ENCODE measurements around the gene SNAI3. TPM values are rescaled to one million over a fixed set of nuclear protein-coding genes. Genes with fewer than 3 reads are reported as not detected.

The SNAI3 gene
- total RNA-seq, 1 donor from 2014 or later = 2.7 TPM

DNA sequence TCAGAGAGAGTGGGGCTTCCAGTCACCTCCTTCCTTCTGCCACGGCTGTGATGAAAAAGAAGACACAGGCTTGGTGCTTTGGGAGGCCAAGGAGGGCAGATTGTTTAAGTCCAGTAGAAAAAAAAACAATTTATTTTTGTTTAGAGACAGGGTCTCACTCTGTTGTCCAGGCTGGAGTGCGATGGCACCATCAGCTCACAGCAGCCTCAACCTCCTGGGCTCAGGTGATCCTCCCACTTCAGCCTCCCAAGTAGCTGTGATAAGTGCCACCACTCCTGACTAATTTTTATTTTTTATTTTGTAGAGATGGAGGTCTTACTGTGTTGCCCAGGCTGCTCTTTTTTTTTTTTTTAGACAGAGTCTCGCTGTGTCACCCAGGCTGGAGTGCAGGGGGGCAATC, 20.7 kb downstream of the SNAI3 start:
- peak overlapping the region; percentile 68 for H3K4me3 Mint-ChIP-seq
- CTCF ChIA-PET = no interaction called here
- H3K9me3 Mint-ChIP-seq = no peaks in the 10 kb centered on the region
- DNase-seq (no peak), ATAC-seq (ENCODE audit: low read depth) (no peak)
- POLR2A ChIA-PET = interaction anchor here (0.6 to 3.5 kb wide), 6 partner anchors 14 to 657 kb away, joined by 3 to 32 read pairs (median 4); partner anchors contain the start of genes CTU2 and RNF166
- intact Hi-C loops (cut with micrococcal nuclease) = no loop called here
- H3K4me1 Mint-ChIP-seq = peaks cover 24% of the 10 kb centered on the region
- peaks cover 12% of the 10 kb centered on the region for H3K36me3 Mint-ChIP-seq (ENCODE audit: low read depth)
- peak overlapping the region; percentile 63 for H3K27ac Mint-ChIP-seq
- TF ChIP-seq, protein P1, sequence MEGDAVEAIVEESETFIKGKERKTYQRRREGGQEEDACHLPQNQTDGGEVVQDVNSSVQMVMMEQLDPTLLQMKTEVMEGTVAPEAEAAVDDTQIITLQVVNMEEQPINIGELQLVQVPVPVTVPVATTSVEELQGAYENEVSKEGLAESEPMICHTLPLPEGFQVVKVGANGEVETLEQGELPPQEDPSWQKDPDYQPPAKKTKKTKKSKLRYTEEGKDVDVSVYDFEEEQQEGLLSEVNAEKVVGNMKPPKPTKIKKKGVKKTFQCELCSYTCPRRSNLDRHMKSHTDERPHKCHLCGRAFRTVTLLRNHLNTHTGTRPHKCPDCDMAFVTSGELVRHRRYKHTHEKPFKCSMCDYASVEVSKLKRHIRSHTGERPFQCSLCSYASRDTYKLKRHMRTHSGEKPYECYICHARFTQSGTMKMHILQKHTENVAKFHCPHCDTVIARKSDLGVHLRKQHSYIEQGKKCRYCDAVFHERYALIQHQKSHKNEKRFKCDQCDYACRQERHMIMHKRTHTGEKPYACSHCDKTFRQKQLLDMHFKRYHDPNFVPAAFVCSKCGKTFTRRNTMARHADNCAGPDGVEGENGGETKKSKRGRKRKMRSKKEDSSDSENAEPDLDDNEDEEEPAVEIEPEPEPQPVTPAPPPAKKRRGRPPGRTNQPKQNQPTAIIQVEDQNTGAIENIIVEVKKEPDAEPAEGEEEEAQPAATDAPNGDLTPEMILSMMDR (IDR thresholded peaks at IDR 0.05) = no peak
- no peaks in the 10 kb centered on the region for H3K27me3 Mint-ChIP-seq

DNA sequence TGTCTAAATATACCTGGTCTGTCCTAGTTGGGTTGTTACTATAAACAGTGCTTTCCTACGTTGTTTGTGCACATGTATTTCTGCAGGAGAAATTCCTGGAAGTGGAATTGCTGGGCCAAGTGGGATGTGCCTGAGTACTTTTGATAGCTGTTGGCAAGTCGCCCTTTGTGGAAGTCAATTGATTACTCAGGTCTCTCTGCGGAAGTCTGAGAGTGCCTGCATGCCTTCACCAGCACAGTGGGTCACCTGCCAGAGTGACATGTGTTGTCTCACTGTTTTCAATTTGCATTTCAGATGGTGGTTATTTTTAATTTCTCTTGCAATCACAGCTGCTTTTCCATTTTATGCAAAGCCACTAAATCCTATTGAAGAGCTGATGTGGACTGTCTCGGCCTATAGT, 21.2 kb downstream of the SNAI3 start:
- DNase-seq = no peak
- TF ChIP-seq, protein P1 (IDR thresholded peaks at IDR 0.05) = no peak
- intact Hi-C loops (cut with micrococcal nuclease) = no loop called here
- Mint-ChIP-seq H3K27me3 (no peaks in the 10 kb centered on the region), H3K4me1 (peaks cover 26% of the 10 kb centered on the region), H3K36me3 (ENCODE audit: low read depth) (peaks cover 13% of the 10 kb centered on the region), H3K4me3 (peak overlapping the region; percentile 68), H3K9me3 (no peaks in the 10 kb centered on the region), H3K27ac (peak overlapping the region; percentile 63)
- POLR2A ChIA-PET = interaction anchor here (1.0 to 3.5 kb wide), 5 partner anchors 14 to 41 kb away, joined by 3 to 32 read pairs (median 6); partner anchors contain the start of genes CTU2 and RNF166
- CTCF ChIA-PET = interaction anchor here (1.2 to 1.5 kb wide), 2 partner anchors 16 to 20 kb away, joined by 4 to 5 read pairs; no protein-coding TSS in a partner anchor
- no peak for ATAC-seq (ENCODE audit: low read depth)

DNA sequence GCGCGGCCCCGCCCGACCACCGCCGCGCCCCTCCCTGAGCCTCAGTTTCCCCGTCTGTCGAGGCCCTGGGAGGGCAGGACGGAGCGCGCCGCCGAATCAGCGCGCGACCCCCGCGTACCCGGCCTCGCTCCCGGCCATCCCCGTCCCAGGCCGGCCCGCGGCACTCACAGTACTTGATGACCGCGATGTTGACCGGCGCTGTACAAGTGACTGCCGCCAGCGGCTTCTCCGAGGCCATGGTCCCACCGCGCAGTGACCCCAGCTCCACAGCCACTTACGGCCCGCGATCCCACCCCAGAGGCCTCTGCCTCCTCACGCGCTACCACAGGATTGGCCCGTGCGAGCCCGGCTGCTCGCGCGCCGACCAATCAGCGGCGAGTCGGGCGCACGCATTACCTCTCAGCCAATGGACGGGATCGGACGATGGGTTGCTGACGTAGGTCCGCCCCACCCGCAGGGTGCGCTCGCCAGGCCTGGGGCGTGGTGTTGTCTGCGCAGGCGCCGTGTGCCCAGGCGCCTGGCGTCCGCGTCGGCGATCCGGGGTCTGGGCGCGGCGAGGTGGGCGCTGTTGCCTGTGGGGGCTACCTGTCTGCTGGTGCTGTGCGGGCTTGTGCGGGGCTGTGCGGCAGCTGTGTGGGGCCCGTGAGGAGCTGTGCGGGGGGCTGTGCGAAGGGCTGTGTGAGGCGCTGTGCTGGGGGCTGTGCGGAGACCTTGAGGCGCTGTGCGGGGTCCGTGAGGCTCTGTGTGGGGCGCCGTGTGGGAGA, 23.3 kb downstream of the SNAI3 start, which contains the start of gene MVD:
Gene MVD, minus strand, starts transcription at position 249 of the 764 bp plus-strand sequence. Its CDS starts 11 bp downstream, at position 238.
- DNase-seq (peak; percentile 89), ATAC-seq (ENCODE audit: low read depth) (peak; percentile 94)
- CTCF ChIA-PET = no interaction called here
- TF ChIP-seq, protein P1 (IDR thresholded peaks at IDR 0.05) = no peak
- no peaks in the 10 kb centered on the region for H3K9me3 Mint-ChIP-seq
- H3K27me3 Mint-ChIP-seq = no peaks in the 10 kb centered on the region
- H3K36me3 Mint-ChIP-seq (ENCODE audit: low read depth) = peaks cover 16% of the 10 kb centered on the region
- intact Hi-C loops (cut with micrococcal nuclease) = loop anchor here (1.0 to 5.0 kb wide), 6 partner anchors 12 to 119 kb away; partner anchors contain the start of genes CYBA and SNAI3
- peaks cover 31% of the 10 kb centered on the region for H3K4me1 Mint-ChIP-seq
- POLR2A ChIA-PET = interaction anchor here (0.5 to 3.5 kb wide), 14 partner anchors 9 to 163 kb away, joined by 3 to 32 read pairs (median 5); partner anchors contain the start of genes APRT, CTU2, CYBA and RNF166
- peak within 1 kb of the TSS; percentile 90 for H3K27ac Mint-ChIP-seq
- peak within 1 kb of the TSS; percentile 94 for H3K4me3 Mint-ChIP-seq

DNA sequence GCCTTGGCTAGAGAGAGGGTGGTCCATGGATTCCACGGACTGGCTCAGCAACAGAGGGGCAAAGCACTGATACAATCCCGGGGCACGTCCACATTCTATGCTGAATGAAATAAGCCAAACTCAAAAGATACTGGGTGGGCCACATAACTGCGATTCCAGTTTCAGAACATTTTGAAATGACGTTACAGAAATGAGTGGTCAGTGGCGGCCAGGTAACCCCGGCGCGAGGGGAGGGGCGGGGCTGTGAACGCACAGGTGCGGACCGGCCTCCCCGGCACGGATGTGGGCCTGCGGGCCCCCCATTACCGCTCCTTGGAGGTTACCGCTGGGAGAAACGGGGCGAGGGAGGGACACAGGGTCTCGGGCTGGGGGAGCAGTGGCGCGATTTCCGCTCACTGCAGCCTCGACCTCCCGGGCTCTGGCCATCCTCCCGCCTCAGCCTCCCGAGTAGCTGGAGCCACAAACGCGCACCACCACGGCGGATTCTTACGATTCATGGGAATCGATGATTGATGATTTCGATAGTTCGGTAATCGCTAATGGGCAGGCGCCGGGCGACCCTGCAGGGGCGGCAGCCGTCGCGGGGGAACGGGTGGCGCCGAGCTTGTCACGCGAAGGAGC, 24.0 kb downstream of the SNAI3 start:
- H3K4me3 Mint-ChIP-seq = peak overlapping the region; percentile 89
- DNase-seq (no peak), ATAC-seq (ENCODE audit: low read depth) (peak; percentile 0)
- H3K36me3 Mint-ChIP-seq (ENCODE audit: low read depth) = peaks cover 16% of the 10 kb centered on the region
- POLR2A ChIA-PET = interaction anchor here (0.5 to 3.5 kb wide), 11 partner anchors 9 to 164 kb away, joined by 3 to 32 read pairs (median 5); partner anchors contain the start of genes APRT and CYBA
- CTCF ChIA-PET = no interaction called here
- no peaks in the 10 kb centered on the region for H3K9me3 Mint-ChIP-seq
- H3K27ac Mint-ChIP-seq = peak overlapping the region; percentile 75
- H3K4me1 Mint-ChIP-seq = peaks cover 31% of the 10 kb centered on the region
- no peaks in the 10 kb centered on the region for H3K27me3 Mint-ChIP-seq
- TF ChIP-seq, protein P1 (IDR thresholded peaks at IDR 0.05) = no peak
- intact Hi-C loops (cut with micrococcal nuclease) = loop anchor here (2.0 to 5.0 kb wide), 2 partner anchors 38 to 120 kb away; no protein-coding TSS in a partner anchor
